GM12891 (cell line): ENCODE measurements around the gene COL2A1.

Experiments used
- PAX5 ChIP-seq: IDR thresholded peaks from 2 replicates; pipeline ENCODE4 v1.6.1; 2011; ENCODE audit warnings: low read length, moderate library complexity, mild to moderate bottlenecking; ENCODE audit not compliant: insufficient read depth, severe bottlenecking
- POLR2A ChIP-seq: IDR thresholded peaks from 2 replicates; pipeline ENCODE4 v1.6.1; 2011; ENCODE audit warnings: low read depth, low read length, control low read depth

GRCh38 chr12:48044396-48044795, 40.1 kb upstream of the COL2A1 start:
- TF ChIP-seq POLR2A (no peak), PAX5 (no peak)
